ENCODE results near the gene GLDN.
A peak's percentile ranks its signal among the peaks of the same experiment; 100 is the strongest.

GLDN gene

DNA sequence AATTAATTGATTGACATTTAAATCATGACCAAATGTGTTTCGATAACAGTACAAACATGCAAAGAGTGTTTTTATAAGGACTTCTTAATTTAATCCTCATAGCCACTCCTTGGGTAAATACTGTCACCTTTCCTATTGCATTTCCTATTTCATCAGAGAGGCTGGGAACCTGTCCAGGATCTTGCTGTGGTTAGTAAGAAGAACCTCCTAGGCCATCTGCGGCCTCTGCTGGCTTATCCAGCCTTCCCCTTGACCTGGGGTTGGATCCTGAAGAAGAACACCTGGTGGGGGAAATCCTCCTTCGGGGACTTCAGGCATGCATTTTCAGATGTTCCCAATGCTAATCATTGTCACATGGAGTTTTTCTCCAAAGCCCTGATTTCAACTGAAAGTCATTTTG, 25.5 kb downstream of the GLDN start:
- TF ChIP-seq POLR2A (IDR thresholded peaks at IDR 0.05; ENCODE audit: low read depth, low read length): no peak
- TF ChIP-seq TAF1 (IDR thresholded peaks at IDR 0.05; ENCODE audit: borderline replicate concordance, low read depth, low read length): no peak
- TF ChIP-seq POLR2AphosphoS5 (IDR thresholded peaks at IDR 0.05; ENCODE audit: low read depth, low read length): no peak
- DNase-seq (ENCODE audit: insufficient read length) (no peak), FAIRE-seq (no peak)

- FAIRE-seq: no peak
- no peak for DNase-seq (ENCODE audit: insufficient read length)
- TF ChIP-seq TAF1 (IDR thresholded peaks at IDR 0.05; ENCODE audit: borderline replicate concordance, low read depth, low read length) (no peak), POLR2A (IDR thresholded peaks at IDR 0.05; ENCODE audit: low read depth, low read length) (no peak), POLR2AphosphoS5 (IDR thresholded peaks at IDR 0.05; ENCODE audit: low read depth, low read length) (no peak)
Measured at GRCh38 chr15:51367322-51367976, 26.0 kb downstream of the GLDN start.

- TF ChIP-seq POLR2A (IDR thresholded peaks at IDR 0.05; ENCODE audit: low read depth, low read length) (no peak), POLR2AphosphoS5 (IDR thresholded peaks at IDR 0.05; ENCODE audit: low read depth, low read length) (no peak)
- FAIRE-seq: no peak
- DNase-seq (ENCODE audit: insufficient read length): no peak
Measured at GRCh38 chr15:51368307-51368706, 26.9 kb downstream of the GLDN start.

DNA sequence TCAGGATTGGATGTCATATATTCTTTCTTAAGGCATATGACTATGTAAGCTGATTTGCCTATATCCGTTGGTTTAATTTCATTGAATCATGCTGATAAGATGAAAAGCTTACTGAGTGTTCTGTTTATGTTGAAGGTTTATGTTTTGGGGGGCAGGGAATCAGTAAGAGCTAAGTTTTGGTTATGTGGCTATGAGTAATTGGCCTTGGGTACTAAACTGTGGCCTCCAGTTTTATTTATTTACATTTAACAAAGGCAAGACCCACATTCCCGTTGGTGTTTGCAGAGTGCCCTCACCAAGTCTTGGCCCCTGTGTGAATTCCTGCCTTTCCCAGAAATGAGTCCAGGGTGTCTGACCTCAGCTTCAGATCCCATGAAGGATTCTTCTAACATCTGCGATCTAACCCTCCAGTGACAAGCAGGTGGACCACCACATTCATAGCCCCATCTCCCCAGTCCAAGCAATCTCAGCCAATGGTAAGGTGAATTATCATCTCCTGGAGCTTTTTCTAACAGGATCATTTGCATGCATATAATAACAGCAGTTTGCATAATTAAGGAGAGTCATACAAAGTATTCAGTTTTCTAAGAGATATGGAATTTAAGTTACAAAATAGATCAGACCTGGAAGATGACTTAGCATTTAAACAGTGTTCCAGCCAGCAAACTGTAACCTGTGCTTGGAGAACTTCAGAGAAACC, 27.4 kb downstream of the GLDN start:
- DNase-seq (ENCODE audit: insufficient read length) (no peak), FAIRE-seq (peak; percentile 17)
- no peak for TF ChIP-seq POLR2AphosphoS5 (IDR thresholded peaks at IDR 0.05; ENCODE audit: low read depth, low read length)
- no peak for TF ChIP-seq POLR2A (IDR thresholded peaks at IDR 0.05; ENCODE audit: low read depth, low read length)
- TF ChIP-seq TAF1 (IDR thresholded peaks at IDR 0.05; ENCODE audit: borderline replicate concordance, low read depth, low read length): no peak

DNA sequence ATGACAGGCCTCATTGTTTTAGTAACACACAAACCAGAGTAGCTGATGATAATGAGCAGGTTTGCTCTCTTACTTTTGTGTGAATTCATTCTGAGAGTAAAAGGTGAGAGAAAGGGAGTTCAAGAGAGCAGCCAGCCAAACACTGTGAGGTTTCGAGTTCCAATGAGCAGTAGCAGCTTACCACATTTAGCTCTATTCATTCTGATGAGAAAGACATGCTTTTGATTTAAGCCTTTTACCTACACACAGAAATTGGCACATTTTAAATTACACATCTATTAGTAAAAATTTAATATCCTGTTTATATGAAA, 28.0 kb downstream of the GLDN start:
- DNase-seq (ENCODE audit: insufficient read length) (no peak), FAIRE-seq (peak; percentile 27)
- no peak for TF ChIP-seq POLR2A (IDR thresholded peaks at IDR 0.05; ENCODE audit: low read depth, low read length)
- no peak for TF ChIP-seq POLR2AphosphoS5 (IDR thresholded peaks at IDR 0.05; ENCODE audit: low read depth, low read length)
- TF ChIP-seq TAF1 (IDR thresholded peaks at IDR 0.05; ENCODE audit: borderline replicate concordance, low read depth, low read length): no peak

- FAIRE-seq: no peak
- no peak for TF ChIP-seq TAF1 (IDR thresholded peaks at IDR 0.05; ENCODE audit: borderline replicate concordance, low read depth, low read length)
- DNase-seq (ENCODE audit: insufficient read length): no peak
Measured at GRCh38 chr15:51371266-51371665, 29.8 kb downstream of the GLDN start.

DNA sequence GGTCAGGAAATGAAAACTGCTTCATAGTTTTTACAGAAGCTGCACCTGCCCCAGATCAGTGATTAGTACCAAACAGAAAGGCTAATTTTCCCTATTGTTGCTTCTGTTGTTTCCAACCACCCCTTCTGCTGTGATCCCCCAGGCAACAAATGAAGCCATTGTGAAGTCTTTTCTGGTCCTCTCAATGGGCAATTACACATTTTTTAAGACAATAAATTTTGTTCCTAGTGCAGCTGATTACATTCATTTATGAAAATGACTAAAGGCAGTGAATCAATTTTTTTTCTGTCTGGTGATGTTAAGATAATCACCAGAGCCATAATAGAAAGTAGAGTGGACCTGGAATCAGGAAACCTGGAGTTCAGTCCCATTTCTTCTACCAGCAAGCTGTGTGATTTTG, 32.7 kb downstream of the GLDN start:
- FAIRE-seq (no peak), DNase-seq (ENCODE audit: insufficient read length) (no peak)
- TF ChIP-seq TAF1 (IDR thresholded peaks at IDR 0.05; ENCODE audit: borderline replicate concordance, low read depth, low read length) (no peak), POLR2A (IDR thresholded peaks at IDR 0.05; ENCODE audit: low read depth, low read length) (no peak), POLR2AphosphoS5 (IDR thresholded peaks at IDR 0.05; ENCODE audit: low read depth, low read length) (no peak)

DNA sequence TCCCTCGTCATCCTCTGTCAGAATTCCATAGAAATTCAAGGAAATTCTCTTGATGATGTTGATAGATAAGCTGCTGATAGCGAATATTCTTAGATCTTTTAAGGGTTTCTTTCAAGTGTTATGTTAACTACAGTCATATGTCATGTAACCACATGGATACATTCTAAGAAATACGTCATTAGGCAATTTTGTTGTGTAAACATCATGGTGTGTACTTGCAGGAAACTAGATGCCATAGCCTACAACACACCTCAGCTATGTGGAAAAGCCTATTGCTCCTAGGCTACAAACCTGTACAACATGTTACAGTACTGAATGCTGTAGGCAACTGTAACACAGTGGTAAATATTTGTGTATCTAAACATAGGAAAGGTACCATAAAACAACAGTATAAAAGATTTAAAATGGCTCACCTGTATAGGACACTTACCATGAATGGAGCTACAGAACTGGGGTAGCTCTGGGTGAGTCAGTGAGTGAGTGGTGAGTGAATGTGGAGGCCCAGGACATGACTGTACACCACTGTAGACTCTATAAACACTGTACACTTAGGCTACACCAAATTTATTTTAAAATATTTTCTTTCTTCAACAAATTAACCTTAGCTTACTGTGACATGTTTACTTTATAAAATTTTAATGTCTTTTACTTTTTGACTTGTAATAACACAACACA, 34.6 kb downstream of the GLDN start:
- DNase-seq (ENCODE audit: insufficient read length) (no peak), FAIRE-seq (peak; percentile 17)
- TF ChIP-seq TAF1 (IDR thresholded peaks at IDR 0.05; ENCODE audit: borderline replicate concordance, low read depth, low read length): no peak
- no peak for TF ChIP-seq POLR2A (IDR thresholded peaks at IDR 0.05; ENCODE audit: low read depth, low read length)
- no peak for TF ChIP-seq POLR2AphosphoS5 (IDR thresholded peaks at IDR 0.05; ENCODE audit: low read depth, low read length)

- DNase-seq (ENCODE audit: insufficient read length): no peak
- TF ChIP-seq POLR2AphosphoS5 (IDR thresholded peaks at IDR 0.05; ENCODE audit: low read depth, low read length): no peak
- TF ChIP-seq TAF1 (IDR thresholded peaks at IDR 0.05; ENCODE audit: borderline replicate concordance, low read depth, low read length): no peak
- no peak for TF ChIP-seq POLR2A (IDR thresholded peaks at IDR 0.05; ENCODE audit: low read depth, low read length)
- no peak for FAIRE-seq
Measured at GRCh38 chr15:51377038-51377786, 35.8 kb downstream of the GLDN start.

- FAIRE-seq (no peak), DNase-seq (ENCODE audit: insufficient read length) (no peak)
- no peak for TF ChIP-seq POLR2A (IDR thresholded peaks at IDR 0.05; ENCODE audit: low read depth, low read length)
- TF ChIP-seq TAF1 (IDR thresholded peaks at IDR 0.05; ENCODE audit: borderline replicate concordance, low read depth, low read length): no peak
- no peak for TF ChIP-seq POLR2AphosphoS5 (IDR thresholded peaks at IDR 0.05; ENCODE audit: low read depth, low read length)
Measured at GRCh38 chr15:51378406-51378805, 37.0 kb downstream of the GLDN start.

DNA sequence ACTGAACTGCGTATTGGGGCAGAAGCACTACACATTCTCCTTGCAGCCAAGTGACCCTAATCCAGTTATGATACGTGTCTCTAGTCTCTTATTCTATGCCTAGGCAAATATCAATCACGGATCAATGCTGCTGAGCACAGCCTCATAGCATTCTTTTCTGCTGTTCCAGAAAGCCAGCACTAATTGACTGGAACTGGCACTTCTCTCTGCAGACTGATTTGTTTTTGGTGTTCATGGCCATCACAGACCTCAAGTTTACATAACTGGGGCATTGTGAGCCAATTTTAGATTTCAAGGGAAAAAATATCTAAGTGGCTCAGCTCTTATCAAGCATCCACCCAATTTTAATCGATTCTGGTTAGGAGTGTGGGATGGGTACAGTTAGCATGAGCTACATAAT, 37.9 kb downstream of the GLDN start:
- FAIRE-seq (no peak), DNase-seq (ENCODE audit: insufficient read length) (no peak)
- TF ChIP-seq POLR2AphosphoS5 (IDR thresholded peaks at IDR 0.05; ENCODE audit: low read depth, low read length): no peak
- TF ChIP-seq POLR2A (IDR thresholded peaks at IDR 0.05; ENCODE audit: low read depth, low read length): no peak
- TF ChIP-seq TAF1 (IDR thresholded peaks at IDR 0.05; ENCODE audit: borderline replicate concordance, low read depth, low read length): no peak
